Calu3 (cell line): ENCODE data around the gene CLK1. TPM values are rescaled to one million over a fixed set of nuclear protein-coding genes. Genes with fewer than 3 reads are reported as not detected.

Source experiments
- Bru-seq: library from RNA; stranded (reverse); fragments of 400-500 nt; gene quantifications from one replicate; lab custom pipeline; 2021; lab: Mats Ljungman, UMichigan
- BruChase-seq, 2 experiments: library from RNA; stranded (reverse); fragments of 400-500 nt; gene quantifications; one replicate each; lab custom pipeline; 2021; lab: Mats Ljungman, UMichigan
- BruUV-seq: library from RNA; stranded (reverse); fragments of 400-500 nt; replicated peaks from 2 replicates; lab custom pipeline; 2021; lab: Mats Ljungman, UMichigan
- CTCF ChIA-PET: fragments of 300-600 bp; sonication (Branson Sonifier 250); formaldehyde crosslinking; loops from one replicate; lab custom pipeline; 2022; ENCODE audit warnings: antibody characterized with exemption; lab: Charles Lee
- DNase-seq: peaks from one replicate; pipeline ENCODE4 v3.0.0; 2022
- H3K27ac Mint-ChIP-seq: one replicate; pipeline ENCODE4 v1.8.0; 2022; ENCODE audit warnings: mixed read lengths; ENCODE audit not compliant: unreplicated experiment
- H3K27me3 Mint-ChIP-seq: one replicate; pipeline ENCODE4 v1.8.0; 2022; ENCODE audit warnings: mixed read lengths; ENCODE audit not compliant: unreplicated experiment
- H3K36me3 Mint-ChIP-seq: one replicate; pipeline ENCODE4 v1.8.0; 2022; ENCODE audit warnings: mild to moderate bottlenecking, moderate library complexity, mixed read lengths; ENCODE audit not compliant: insufficient read depth, unreplicated experiment
- H3K4me1 Mint-ChIP-seq: one replicate; pipeline ENCODE4 v1.8.0; 2022; ENCODE audit warnings: mild to moderate bottlenecking, low read depth, mixed read lengths; ENCODE audit not compliant: unreplicated experiment
- H3K4me3 Mint-ChIP-seq: one replicate; pipeline ENCODE4 v1.8.0; 2022; ENCODE audit warnings: mild to moderate bottlenecking, low read depth, moderate library complexity, mixed read lengths; ENCODE audit not compliant: unreplicated experiment
- H3K9me3 Mint-ChIP-seq: one replicate; pipeline ENCODE4 v1.8.0; 2022; ENCODE audit warnings: low read depth, mixed read lengths; ENCODE audit not compliant: unreplicated experiment
- intact Hi-C: fragments of 100-400 bp; cut with micrococcal nuclease; formaldehyde crosslinking; loops from one replicate; pipeline ENCODE4 v1.10.0; 2022; ENCODE audit not compliant: unreplicated experiment
- long read RNA-seq: library from polyadenylated mRNA; stranded (forward); transcript quantifications from one replicate; pipeline ENCODE4 v2.0.0, GENCODE V29; 2022
- total RNA-seq: library from RNA; stranded (reverse); gene quantifications from 2 replicates; pipeline ENCODE4 v1.2.3, GENCODE V29; 2022
- TF ChIP-seq, protein P1 (sequence below): fragments of 200-600 bp; IDR thresholded peaks from one replicate; pipeline ENCODE4 v1.8.0; 2022; ENCODE audit warnings: antibody characterized with exemption; ENCODE audit not compliant: unreplicated experiment

Gene CLK1
- 73.1 and 83.5 TPM in 2 replicates for total RNA-seq
- Bru-seq, nascent RNA: percentile 98 among the genes with signal in this experiment
- percentile 90 among the genes with signal in this experiment for BruChase-seq, experiment 1, labeled RNA remaining after a 6-hour chase
- BruChase-seq, experiment 2, labeled RNA remaining after a 2-hour chase: percentile 97 among the genes with signal in this experiment
- long read RNA-seq, transcript CLK1-201 (13 exons, 1,888 nt): major isoform, 9 of 31 reads
- long read RNA-seq, transcript CLK1-204 (12 exons, 1,682 nt): minor isoform, 8 of 31 reads
- long read RNA-seq, transcript CLK1-210 (11 exons, 3,208 nt): minor isoform, 7 of 31 reads
- long read RNA-seq, partial matches to known transcripts: 1 of 31 reads
- long read RNA-seq, other reads (novel, unspliced or antisense): 3 of 31 reads

DNA sequence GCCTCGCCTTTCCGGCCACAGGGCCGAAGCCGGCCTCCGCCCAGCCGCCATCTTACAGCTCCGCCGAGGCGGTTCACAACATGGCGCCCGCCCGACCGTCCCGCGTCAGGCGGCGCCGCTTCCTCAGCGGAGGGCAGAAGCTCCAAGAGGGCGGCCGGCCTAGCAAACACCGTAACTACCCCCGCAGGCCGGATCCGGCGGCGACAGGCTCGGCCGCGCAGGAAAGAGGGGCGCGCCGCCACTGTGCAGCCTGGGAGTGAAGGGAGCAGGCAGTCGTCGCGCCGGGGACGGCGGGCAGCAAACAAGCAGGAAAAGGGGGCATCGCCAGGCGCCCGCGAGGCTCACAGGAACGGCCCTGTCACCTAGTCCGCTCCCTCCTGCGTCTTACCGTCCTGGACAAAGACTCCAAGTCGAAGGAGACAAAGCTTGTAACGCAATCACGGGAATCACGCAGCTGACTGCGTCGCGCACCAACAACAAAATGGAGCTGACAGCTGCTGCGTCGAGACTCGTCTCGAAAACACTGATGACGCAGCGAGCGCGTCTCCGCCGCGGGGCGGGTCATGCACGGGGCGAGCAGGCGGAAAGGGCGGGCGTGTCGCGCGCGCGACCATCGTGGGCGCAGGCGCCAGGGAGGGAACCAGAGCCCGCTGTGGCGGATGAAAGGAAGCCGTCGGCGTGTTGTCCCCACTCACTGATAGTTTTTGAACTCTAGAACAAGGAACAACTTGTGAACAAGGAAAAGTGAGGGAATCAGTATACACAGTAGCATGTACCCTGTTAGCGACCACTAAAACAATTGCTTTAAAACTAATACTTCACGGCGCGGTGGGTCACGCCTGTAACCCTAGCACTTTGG, at the start of gene CLK1:
Gene CLK1, minus strand, starts transcription at position 483 of the 859 bp plus-strand sequence. CDS start 2,796 bp downstream, outside the sequence.
- no TSS peak for BruUV-seq
- no peaks in the 10 kb centered on the region for H3K9me3 Mint-ChIP-seq
- no peaks in the 10 kb centered on the region for H3K27me3 Mint-ChIP-seq
- H3K4me1 Mint-ChIP-seq: peaks cover 37% of the 10 kb centered on the region
- CTCF ChIA-PET: interaction anchor here (0.6 to 1.4 kb wide), 5 partner anchors 11 to 338 kb away, joined by 3 to 5 read pairs (median 3); partner anchors contain the start of genes NIF3L1, PPIL3 and SGO2
- TF ChIP-seq, protein P1, sequence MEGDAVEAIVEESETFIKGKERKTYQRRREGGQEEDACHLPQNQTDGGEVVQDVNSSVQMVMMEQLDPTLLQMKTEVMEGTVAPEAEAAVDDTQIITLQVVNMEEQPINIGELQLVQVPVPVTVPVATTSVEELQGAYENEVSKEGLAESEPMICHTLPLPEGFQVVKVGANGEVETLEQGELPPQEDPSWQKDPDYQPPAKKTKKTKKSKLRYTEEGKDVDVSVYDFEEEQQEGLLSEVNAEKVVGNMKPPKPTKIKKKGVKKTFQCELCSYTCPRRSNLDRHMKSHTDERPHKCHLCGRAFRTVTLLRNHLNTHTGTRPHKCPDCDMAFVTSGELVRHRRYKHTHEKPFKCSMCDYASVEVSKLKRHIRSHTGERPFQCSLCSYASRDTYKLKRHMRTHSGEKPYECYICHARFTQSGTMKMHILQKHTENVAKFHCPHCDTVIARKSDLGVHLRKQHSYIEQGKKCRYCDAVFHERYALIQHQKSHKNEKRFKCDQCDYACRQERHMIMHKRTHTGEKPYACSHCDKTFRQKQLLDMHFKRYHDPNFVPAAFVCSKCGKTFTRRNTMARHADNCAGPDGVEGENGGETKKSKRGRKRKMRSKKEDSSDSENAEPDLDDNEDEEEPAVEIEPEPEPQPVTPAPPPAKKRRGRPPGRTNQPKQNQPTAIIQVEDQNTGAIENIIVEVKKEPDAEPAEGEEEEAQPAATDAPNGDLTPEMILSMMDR: no peak
- peaks cover 65% of the 10 kb centered on the region for H3K36me3 Mint-ChIP-seq
- H3K27ac Mint-ChIP-seq: peak within 1 kb of the TSS; percentile 87
- peak; percentile 90 for DNase-seq
- intact Hi-C loops: loop anchor here (5.0 kb wide), 1 partner anchor 52 kb away; the partner anchor contains the start of gene BZW1
- peak within 1 kb of the TSS; percentile 86 for H3K4me3 Mint-ChIP-seq

DNA sequence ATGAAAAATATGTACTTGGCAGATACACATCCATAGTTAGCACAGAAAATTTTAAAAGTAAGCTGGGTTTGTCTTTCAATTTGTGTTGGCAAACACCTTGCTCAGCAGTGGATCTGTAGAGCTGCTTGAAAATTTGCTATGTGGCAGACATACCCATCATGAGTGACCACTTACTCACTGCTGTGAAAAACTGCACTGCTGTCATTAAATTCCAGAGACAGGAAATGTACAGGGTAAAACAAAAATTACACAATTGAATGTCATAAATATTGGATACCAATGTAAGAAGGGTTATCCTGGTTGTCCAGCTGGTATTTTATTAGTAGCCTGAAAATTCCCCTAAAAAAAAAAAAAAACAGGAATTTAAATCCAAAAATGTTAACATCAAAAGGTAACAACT, 49.2 kb upstream of the CLK1 start:
- H3K4me3 Mint-ChIP-seq: no peak overlapping the region
- DNase-seq: no peak
- intact Hi-C loops: no loop called here
- H3K9me3 Mint-ChIP-seq: no peaks in the 10 kb centered on the region
- BruUV-seq: no TSS peak
- CTCF ChIA-PET: interaction anchor here (0.7 kb wide), 1 partner anchor 29 kb away, joined by 3 read pairs; no protein-coding TSS in a partner anchor
- TF ChIP-seq, protein P1: no peak
- H3K27me3 Mint-ChIP-seq: no peaks in the 10 kb centered on the region
- H3K27ac Mint-ChIP-seq: no peak overlapping the region
- peaks cover 47% of the 10 kb centered on the region for H3K36me3 Mint-ChIP-seq
- no peaks in the 10 kb centered on the region for H3K4me1 Mint-ChIP-seq

DNA sequence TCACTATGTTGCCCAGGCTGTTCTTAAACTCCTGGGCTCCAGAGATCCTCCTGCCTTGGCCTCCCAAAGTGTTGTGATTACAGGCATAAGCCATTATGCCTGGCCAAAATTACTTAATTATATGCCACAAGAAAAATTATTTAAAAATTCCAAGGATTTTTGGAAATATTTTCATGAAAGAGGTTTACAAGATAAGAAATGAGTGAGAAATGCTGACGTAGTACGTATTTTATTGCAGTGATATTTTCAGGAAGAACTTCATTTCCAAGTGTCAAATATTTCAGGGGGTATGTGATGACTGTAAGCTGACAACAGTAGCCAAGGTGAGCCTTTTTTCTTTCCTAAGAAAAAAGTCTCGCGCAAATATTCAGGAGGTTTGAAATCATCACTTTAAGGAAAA, 45.5 kb upstream of the CLK1 start:
- Mint-ChIP-seq H3K4me3 (no peak overlapping the region), H3K27me3 (no peaks in the 10 kb centered on the region), H3K4me1 (no peaks in the 10 kb centered on the region), H3K36me3 (peaks cover 54% of the 10 kb centered on the region), H3K9me3 (no peaks in the 10 kb centered on the region), H3K27ac (no peak overlapping the region)
- intact Hi-C loops: no loop called here
- DNase-seq: no peak
- TF ChIP-seq, protein P1: no peak
- no TSS peak for BruUV-seq
- CTCF ChIA-PET: interaction anchor here (0.9 kb wide), 1 partner anchor 159 kb away, joined by 8 read pairs; no protein-coding TSS in a partner anchor

DNA sequence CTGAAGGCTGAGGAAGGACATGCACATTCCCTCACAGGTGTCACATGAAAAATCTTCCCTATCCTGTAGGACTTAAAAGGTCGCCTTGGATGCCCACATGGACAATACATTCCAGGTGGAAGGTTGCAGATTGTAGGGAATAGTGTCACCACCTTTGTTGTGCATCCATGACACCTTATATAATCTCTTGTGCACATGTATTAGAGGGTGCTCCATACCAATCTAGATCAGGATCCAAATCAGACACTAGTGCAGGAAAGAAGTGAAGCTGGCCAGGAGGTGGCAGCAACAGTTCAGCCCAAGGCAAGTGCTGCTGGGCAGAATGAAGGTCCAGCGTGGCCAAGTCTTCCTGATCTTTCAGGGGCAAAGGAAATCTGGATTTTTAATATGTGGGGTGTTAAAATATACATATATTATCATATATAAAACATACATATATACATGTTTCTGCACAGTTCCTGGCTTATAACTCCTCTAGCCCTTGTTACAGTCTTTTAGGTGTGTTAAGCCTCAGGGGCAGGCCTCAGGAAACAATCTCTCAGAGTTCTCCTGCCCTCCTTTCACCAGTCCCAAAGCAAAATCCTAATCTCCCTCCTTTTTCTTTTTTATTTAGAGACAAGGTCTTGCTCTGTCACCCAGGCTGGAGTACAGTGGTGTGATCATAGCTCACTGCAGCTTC, 41.3 kb upstream of the CLK1 start:
- Mint-ChIP-seq H3K27me3 (no peaks in the 10 kb centered on the region), H3K27ac (no peak overlapping the region), H3K36me3 (peaks cover 60% of the 10 kb centered on the region), H3K4me3 (no peak overlapping the region), H3K9me3 (no peaks in the 10 kb centered on the region), H3K4me1 (peaks cover 8% of the 10 kb centered on the region)
- intact Hi-C loops: loop anchor here (1.0 kb wide), 2 partner anchors 164 to 272 kb away; no protein-coding TSS in a partner anchor
- TF ChIP-seq, protein P1: peak; percentile 66
- DNase-seq: peak; percentile 79
- CTCF ChIA-PET: interaction anchor here (0.5 to 3.3 kb wide), 11 partner anchors 72 to 327 kb away, joined by 3 to 27 read pairs (median 3); partner anchors contain the start of genes CASP10 and CFLAR
- no TSS peak for BruUV-seq
